H1 (cell line): ENCODE data around the gene GPX5. TPM values are rescaled to one million over a fixed set of nuclear protein-coding genes. Genes with fewer than 3 reads are reported as not detected.

Source experiments
- CTBP2 ChIP-seq: IDR thresholded peaks from 2 replicates; pipeline ENCODE4 v1.7.0; 2011; ENCODE audit warnings: borderline replicate concordance, mild to moderate bottlenecking, moderate library complexity, mixed read lengths, low read length; ENCODE audit not compliant: insufficient read depth, insufficient read length
- HDAC2 ChIP-seq, 2 experiments: fragments of 300-600 bp in 1 of 2; sonication (generic) in 1 of 2; IDR thresholded peaks; 2 replicates each; pipeline ENCODE4 v1.6.1; 2011 to 2012; ENCODE audit warnings: low read depth in 2 of 2, low read length in 2 of 2, mild to moderate bottlenecking in 2 of 2, moderate library complexity in 2 of 2, borderline replicate concordance in 1 of 2, inconsistent platforms in 1 of 2
- polyA plus RNA-seq, 7 experiments: library from polyadenylated mRNA; depleted of rRNA in 3 of 7; stranded (reverse) in 5 of 7; unstranded in 2 of 7; fragments of >200 nt in 5 of 7; fragments of 200-250 nt in 2 of 7; gene quantifications; 1 replicate in 5 of 7; 2 replicates in 1 of 7; 4 replicates in 1 of 7; pipeline versions ENCODE4 v1.2.1 to v1.2.3, GENCODE V29; 2011 to 2013; ENCODE audit warnings: missing spikeins in 2 of 7, mixed read lengths in 2 of 7
- total RNA-seq: library from RNA; stranded (reverse); fragmentation: NEBNext Ultra II Directional; extraction: Animal tissue kit (Norgen Biotek cat#: 25700); gene quantifications from 2 replicates; pipeline ENCODE4 v1.2.1, GENCODE V29; 2021
- TF ChIP-seq, protein P1 (sequence below): IDR thresholded peaks from 2 replicates; pipeline ENCODE4 v1.6.1; 2011; ENCODE audit warnings: low read length, improper control_type of control experiment
- TF ChIP-seq, protein P2 (sequence below), 3 experiments: IDR thresholded peaks; 1 replicate in 2 of 3; 2 replicates in 1 of 3; pipeline versions ENCODE4 v1.5.1 to v1.6.1; 2011; ENCODE audit warnings: low read length in 3 of 3, mild to moderate bottlenecking in 3 of 3, inconsistent platforms in 2 of 3, low read depth in 1 of 3, moderate library complexity in 1 of 3; ENCODE audit not compliant: insufficient read depth in 1 of 3; ENCODE audit errors: control extremely low read depth in 1 of 3
- TF ChIP-seq, protein P3 (sequence below): IDR thresholded peaks from 2 replicates; pipeline ENCODE4 v1.6.1; 2012; ENCODE audit warnings: inconsistent platforms

Gene GPX5
- total and polyA plus RNA-seq, 2 of the 8 experiments (the other 6 are each of a cell fraction or from before 2014, with no cell fraction given): 0.08 TPM; not detected in 1

DNA sequence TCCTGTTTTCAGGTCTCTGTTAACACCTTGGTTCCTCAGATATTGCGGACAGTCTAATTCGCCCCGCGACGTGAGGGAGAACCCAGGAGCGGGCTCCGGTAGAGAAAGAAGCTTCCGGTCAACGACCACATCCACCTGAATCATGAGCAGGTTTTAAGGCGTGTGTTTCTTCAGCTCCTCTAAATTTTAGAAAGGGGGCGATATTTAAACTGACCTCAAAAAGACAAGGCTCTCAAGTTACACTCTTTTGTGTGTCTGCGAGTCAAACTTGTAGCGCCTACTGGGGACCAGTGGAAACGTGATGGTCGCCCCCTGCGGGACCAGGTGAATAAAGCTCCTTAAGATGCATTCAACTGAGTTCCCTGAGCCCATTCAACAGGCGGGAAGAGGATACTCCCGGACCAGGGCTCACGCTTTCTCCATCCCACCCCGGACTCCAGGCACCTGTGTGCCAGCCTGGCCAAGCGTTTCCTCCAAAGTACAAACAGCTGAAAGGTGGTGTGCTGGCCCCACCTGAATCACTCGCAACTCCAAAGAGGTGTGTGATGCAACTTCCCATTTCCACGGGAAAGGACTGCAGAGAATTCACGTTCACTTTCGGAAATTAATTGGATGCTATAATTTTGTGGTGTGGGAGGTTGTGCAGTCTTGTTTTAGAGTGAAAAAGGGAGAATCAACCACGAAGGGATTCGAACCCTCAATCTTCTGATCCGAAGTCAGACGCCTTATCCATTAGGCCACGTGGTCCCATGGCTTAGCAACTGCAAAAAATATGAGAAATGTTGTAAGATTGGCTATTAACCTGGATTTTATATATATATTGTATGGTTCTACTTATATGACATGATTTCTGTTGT lies 17.0 kb downstream of the GPX5 start (continued):
- TF ChIP-seq, protein P1, sequence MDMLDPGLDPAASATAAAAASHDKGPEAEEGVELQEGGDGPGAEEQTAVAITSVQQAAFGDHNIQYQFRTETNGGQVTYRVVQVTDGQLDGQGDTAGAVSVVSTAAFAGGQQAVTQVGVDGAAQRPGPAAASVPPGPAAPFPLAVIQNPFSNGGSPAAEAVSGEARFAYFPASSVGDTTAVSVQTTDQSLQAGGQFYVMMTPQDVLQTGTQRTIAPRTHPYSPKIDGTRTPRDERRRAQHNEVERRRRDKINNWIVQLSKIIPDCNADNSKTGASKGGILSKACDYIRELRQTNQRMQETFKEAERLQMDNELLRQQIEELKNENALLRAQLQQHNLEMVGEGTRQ: peak; percentile 50; the same call in 1 of the 2 replicates
- peak; percentile 52 to 93; a peak in 2 of 4 replicates for TF ChIP-seq HDAC2 (IDR thresholded peaks at IDR 0.05; ENCODE audit: borderline replicate concordance in 1 of 2, low read depth in 2 of 2, low read length in 2 of 2)
- TF ChIP-seq, protein P2, sequence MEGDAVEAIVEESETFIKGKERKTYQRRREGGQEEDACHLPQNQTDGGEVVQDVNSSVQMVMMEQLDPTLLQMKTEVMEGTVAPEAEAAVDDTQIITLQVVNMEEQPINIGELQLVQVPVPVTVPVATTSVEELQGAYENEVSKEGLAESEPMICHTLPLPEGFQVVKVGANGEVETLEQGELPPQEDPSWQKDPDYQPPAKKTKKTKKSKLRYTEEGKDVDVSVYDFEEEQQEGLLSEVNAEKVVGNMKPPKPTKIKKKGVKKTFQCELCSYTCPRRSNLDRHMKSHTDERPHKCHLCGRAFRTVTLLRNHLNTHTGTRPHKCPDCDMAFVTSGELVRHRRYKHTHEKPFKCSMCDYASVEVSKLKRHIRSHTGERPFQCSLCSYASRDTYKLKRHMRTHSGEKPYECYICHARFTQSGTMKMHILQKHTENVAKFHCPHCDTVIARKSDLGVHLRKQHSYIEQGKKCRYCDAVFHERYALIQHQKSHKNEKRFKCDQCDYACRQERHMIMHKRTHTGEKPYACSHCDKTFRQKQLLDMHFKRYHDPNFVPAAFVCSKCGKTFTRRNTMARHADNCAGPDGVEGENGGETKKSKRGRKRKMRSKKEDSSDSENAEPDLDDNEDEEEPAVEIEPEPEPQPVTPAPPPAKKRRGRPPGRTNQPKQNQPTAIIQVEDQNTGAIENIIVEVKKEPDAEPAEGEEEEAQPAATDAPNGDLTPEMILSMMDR (IDR thresholded peaks at IDR 0.05; ENCODE audit: control extremely low read depth in 1 of 3, insufficient read depth in 1 of 3, low read depth in 1 of 3, low read length in 3 of 3): peak; percentile 71 to 98 (median 86)
- peak; percentile 48 for TF ChIP-seq CTBP2
- TF ChIP-seq, protein P3, sequence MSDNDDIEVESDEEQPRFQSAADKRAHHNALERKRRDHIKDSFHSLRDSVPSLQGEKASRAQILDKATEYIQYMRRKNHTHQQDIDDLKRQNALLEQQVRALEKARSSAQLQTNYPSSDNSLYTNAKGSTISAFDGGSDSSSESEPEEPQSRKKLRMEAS: peak; percentile 23; the same call in 1 of the 2 replicates
